ENCODE results near the gene COL27A1.

COL27A1 gene

DNA sequence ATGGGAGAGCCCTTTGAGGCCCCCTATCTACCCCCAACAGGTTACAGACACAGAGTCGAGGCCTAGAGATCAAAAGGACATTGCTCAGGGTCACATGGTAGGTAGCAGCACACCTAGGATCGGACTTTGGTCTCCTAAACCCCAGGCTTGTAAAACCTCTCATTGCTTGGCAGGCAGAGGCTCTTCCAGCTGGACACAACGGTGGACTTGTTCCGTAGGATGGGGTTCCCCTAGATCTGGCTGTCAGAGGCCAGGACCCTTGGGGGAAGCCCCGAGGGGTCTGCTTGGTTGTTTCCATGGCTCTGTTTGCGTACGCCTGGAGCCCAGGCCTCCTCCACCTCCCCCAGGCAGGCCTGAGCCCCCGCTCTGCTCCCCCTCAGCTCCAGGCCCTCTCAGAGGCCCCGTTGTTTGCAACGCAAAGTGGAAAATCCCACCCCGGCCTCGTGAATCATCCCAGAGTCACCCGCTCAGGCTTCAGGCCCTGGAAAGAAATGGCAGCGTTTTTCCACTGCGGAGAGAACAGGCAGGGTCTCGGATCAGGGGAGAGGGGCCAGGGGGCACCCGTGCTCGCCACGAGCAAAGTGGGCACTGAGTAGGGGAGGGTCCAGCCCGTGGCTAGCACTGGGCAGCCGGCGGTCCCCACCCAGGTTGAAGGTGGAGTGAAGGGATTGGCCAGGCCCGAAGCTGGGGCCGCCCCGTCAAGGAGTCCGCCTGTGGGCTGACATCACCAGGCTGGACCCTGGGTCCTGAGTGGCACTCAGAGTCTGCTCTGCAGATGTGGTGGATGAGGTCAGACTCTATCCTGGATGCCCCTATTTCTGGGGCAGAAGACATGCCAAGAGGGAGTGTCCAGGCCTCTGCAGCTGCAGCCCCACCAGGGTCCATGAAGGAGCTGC, 19.8 kb downstream of the COL27A1 start:
- Histone ChIP-seq H3K36me3 (ENCODE audit: insufficient read depth, low read length) (peaks cover 7% of the 10 kb centered on the region), H3K4me1 (ENCODE audit: control insufficient read depth, insufficient read depth, low read length) (peaks cover 42% of the 10 kb centered on the region), H3K9ac (ENCODE audit: low read depth, low read length) (peak overlapping the region; percentile 74)

DNA sequence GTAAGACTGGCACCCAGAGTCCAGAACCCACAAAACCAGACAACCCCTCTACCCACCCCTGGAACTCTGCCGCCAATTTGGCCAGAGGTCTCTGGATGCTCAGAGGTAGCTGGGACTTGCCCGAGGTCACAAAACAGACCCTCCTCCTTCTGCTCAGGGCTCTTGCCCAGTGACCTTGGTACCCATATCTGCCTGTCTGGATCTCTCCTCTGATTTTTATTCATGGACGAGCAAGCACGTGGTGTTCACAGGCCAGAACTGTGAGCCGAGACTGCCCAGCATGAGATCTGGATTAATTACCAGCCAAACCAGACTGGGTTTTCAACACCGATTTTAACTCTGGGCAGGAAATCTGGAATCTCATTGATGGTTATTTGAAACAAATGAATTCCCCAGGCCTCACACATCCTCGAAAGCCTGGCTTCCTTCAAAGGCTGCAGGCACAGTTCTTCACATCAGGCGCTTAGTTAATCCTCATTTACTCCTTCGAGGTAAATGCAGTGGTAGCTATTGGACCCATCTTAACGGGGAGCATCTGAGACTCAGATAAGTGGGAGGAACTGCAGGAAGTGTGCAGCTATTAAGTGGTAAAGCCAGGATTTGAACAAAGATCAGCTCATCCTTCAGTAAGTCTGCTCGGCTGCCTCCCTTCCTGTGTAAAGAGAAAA, 21.4 kb downstream of the COL27A1 start:
- H3K9me3 ChIP-seq (replicated peaks; ENCODE audit: low read length): no peaks in the 10 kb centered on the region
- H3K9ac ChIP-seq (ENCODE audit: low read depth, low read length): no peak overlapping the region
- H3K4me1 ChIP-seq (ENCODE audit: control insufficient read depth, insufficient read depth, low read length): peaks cover 42% of the 10 kb centered on the region
- no peak overlapping the region for H3K4me2 ChIP-seq (ENCODE audit: low read length)
- H3K4me3 ChIP-seq (ENCODE audit: low read length): no peak overlapping the region
- H3K36me3 ChIP-seq (ENCODE audit: insufficient read depth, low read length): peaks cover 6% of the 10 kb centered on the region
- no peaks in the 10 kb centered on the region for H3K27me3 ChIP-seq (ENCODE audit: control insufficient read depth, insufficient read depth, low read length)

More for the DNA sequence above, 19.8 kb downstream of the COL27A1 start:
- H3K4me2 ChIP-seq (ENCODE audit: low read length): peak overlapping the region; percentile 55
- H3K4me3 ChIP-seq (ENCODE audit: low read length): peak overlapping the region; percentile 5
- no peaks in the 10 kb centered on the region for H3K9me3 ChIP-seq (replicated peaks; ENCODE audit: low read length)
- no peaks in the 10 kb centered on the region for H3K27me3 ChIP-seq (ENCODE audit: control insufficient read depth, insufficient read depth, low read length)

DNA sequence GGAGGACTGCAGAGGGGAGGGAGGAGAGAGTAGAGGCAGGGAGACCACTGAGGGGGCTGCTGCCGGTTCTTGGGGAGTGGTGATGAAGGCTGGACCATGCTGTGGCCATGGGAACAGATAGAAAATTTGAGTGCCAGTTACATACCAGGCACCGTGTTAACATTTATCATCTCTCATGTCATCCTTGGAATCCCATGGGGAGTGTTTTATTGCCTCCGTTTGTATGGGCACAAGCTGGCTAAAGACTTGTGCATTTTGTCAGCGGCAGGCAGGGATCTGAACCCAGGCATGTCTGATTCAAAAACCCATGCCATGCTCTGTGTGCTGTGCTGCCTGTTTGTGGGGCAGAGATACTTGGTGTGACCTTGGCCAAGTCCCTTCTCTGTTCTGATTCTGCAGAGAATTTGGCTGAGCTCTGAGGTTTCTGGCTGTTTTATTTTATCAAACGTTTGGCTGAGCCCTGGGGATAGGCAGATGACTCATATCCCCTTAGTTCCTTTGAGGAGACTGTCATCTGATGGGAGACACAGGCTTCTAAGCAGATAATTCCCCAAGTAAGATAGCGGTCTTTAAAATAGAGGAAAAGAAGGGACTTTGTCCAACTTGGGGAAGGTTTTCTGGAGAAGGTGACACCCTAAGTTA, 22.2 kb downstream of the COL27A1 start:
- Histone ChIP-seq H3K4me3 (ENCODE audit: low read length) (no peak overlapping the region), H3K4me1 (ENCODE audit: control insufficient read depth, insufficient read depth, low read length) (peaks cover 42% of the 10 kb centered on the region), H3K27me3 (ENCODE audit: control insufficient read depth, insufficient read depth, low read length) (no peaks in the 10 kb centered on the region), H3K9ac (ENCODE audit: low read depth, low read length) (no peak overlapping the region), H3K4me2 (ENCODE audit: low read length) (peak overlapping the region; percentile 55), H3K36me3 (ENCODE audit: insufficient read depth, low read length) (peaks cover 3% of the 10 kb centered on the region), H3K9me3 (replicated peaks; ENCODE audit: low read length) (no peaks in the 10 kb centered on the region)

DNA sequence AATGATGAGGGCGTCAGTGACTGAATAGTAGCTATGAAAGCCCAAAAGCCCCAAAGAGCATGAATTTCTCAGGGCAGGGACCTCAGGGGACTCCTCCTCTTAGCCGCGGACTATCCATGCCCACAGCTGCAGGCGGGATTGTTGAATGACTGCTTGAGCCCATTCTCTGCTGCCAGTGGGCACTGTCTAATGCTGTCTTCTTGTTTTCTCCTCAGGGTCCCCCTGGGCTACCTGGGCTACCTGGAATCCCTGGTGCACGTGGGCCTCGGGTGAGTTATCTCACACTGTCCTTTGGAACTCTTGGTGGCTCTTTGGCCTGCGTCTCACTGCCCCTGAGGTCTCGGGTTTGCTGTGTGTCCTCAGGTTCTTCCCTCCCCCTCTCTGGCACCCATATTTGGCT, 22.7 kb downstream of the COL27A1 start:
- no peaks in the 10 kb centered on the region for H3K9me3 ChIP-seq (replicated peaks; ENCODE audit: low read length)
- H3K27me3 ChIP-seq (ENCODE audit: control insufficient read depth, insufficient read depth, low read length): no peaks in the 10 kb centered on the region
- peaks cover 42% of the 10 kb centered on the region for H3K4me1 ChIP-seq (ENCODE audit: control insufficient read depth, insufficient read depth, low read length)
- H3K4me2 ChIP-seq (ENCODE audit: low read length): peak overlapping the region; percentile 55
- no peak overlapping the region for H3K9ac ChIP-seq (ENCODE audit: low read depth, low read length)
- no peak overlapping the region for H3K4me3 ChIP-seq (ENCODE audit: low read length)
- peaks cover 3% of the 10 kb centered on the region for H3K36me3 ChIP-seq (ENCODE audit: insufficient read depth, low read length)

DNA sequence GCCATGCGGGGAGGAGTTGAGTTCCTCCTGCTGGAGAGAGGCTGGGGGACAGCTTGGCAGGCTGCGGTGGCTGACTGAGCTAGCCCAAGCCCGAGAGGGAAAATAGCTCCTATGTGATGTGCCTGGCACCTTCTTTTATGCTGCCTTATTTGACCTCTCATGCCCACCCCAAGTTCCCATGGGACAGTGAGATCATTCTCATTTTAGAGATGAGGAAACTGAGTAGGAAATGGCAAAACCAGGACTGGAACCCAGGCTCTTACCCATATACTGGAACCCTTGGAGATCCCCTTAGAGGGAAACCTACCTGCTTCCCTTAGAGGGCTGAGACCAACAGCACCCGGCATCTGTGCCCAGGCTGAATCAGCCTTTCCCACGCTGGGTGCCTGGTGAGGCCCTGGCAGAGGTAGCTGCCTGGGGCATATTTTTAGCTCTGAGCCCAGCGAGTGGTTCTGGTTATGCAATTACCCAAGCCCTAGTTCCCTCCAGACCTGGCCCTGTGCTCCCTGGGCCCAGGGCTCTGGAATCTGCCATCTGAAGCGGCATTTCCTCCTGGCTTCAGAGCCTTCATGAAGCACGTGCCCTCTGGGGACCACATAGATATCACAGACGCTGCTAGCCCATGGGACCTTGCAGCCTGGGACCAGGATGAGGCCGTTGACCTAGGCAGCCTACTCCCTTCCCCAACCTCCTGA, 23.6 kb downstream of the COL27A1 start:
- H3K4me3 ChIP-seq (ENCODE audit: low read length): no peak overlapping the region
- H3K4me2 ChIP-seq (ENCODE audit: low read length): no peak overlapping the region
- H3K4me1 ChIP-seq (ENCODE audit: control insufficient read depth, insufficient read depth, low read length): peaks cover 42% of the 10 kb centered on the region
- peaks cover 3% of the 10 kb centered on the region for H3K36me3 ChIP-seq (ENCODE audit: insufficient read depth, low read length)
- H3K9me3 ChIP-seq (replicated peaks; ENCODE audit: low read length): no peaks in the 10 kb centered on the region
- H3K9ac ChIP-seq (ENCODE audit: low read depth, low read length): no peak overlapping the region
- H3K27me3 ChIP-seq (ENCODE audit: control insufficient read depth, insufficient read depth, low read length): no peaks in the 10 kb centered on the region

DNA sequence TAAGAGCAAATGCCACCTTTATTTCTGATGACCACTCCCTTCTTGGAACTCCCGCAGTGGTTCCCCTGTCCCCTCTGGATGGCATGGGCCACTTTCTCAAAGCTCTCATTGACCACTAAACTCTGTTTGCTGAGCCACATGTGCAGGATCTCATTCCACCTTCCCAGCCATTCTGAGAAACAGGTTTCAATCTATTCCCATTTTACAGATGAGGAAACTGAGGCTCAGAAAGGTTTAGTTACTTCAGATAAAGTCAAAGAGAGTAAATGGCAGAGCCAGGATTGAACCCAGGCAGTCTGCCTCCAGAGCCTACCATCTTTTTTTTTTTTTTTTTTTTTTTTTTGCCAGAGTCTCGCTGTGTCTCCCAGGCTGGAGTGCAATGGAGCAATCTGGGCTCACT, 24.2 kb downstream of the COL27A1 start:
- Histone ChIP-seq H3K9ac (ENCODE audit: low read depth, low read length) (no peak overlapping the region), H3K9me3 (replicated peaks; ENCODE audit: low read length) (no peaks in the 10 kb centered on the region), H3K4me3 (ENCODE audit: low read length) (no peak overlapping the region), H3K4me1 (ENCODE audit: control insufficient read depth, insufficient read depth, low read length) (peaks cover 41% of the 10 kb centered on the region), H3K4me2 (ENCODE audit: low read length) (no peak overlapping the region), H3K27me3 (ENCODE audit: control insufficient read depth, insufficient read depth, low read length) (no peaks in the 10 kb centered on the region), H3K36me3 (ENCODE audit: insufficient read depth, low read length) (peaks cover 3% of the 10 kb centered on the region)

DNA sequence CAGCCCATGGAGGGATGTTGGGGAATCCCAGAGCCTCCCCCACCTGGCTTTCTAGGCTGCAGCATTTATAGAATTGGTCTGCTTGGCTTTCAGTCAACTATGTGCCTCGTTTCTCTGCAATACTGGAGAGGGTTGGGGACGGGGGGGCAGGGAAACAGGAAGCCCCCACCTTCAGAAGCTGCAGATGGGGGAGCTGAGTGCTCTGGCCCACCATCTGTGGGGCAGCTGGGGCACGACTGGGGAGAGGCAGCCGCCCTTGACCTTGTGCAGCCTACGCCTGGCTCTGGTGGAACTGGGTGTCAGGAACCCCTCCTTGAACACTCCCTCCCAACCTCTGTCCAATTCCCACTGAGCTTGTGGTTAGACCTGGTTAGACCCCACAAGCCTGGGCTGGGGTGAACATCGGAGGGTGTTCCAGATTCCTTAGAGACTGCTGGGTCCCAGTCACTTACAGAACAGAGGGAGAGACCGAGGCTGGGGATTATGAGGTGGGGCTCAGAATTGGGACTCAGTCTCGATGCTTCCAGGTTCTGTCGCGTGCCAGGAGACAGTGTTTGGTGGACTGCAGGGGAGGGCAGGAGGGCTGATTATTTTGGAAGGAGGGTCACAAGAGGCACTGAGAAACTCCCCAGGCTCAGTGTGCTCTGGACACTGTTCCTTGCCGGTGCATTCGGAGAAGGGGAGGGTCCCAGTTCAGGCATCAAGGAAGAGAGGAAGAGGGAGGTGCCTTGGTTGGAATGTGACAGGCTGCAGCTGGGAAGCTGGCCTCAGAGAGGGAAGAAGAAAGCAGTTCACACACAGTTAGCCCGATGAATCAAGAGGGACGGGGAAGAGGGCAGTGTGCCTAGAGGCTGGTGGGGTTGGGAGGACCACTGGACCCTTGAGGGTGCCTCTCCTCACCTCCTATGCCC, 25.6 kb downstream of the COL27A1 start:
- peaks cover 29% of the 10 kb centered on the region for H3K4me1 ChIP-seq (ENCODE audit: control insufficient read depth, insufficient read depth, low read length)
- H3K9ac ChIP-seq (ENCODE audit: low read depth, low read length): no peak overlapping the region
- no peak overlapping the region for H3K4me2 ChIP-seq (ENCODE audit: low read length)
- peaks cover 7% of the 10 kb centered on the region for H3K36me3 ChIP-seq (ENCODE audit: insufficient read depth, low read length)
- H3K4me3 ChIP-seq (ENCODE audit: low read length): no peak overlapping the region
- H3K9me3 ChIP-seq (replicated peaks; ENCODE audit: low read length): no peaks in the 10 kb centered on the region
- no peaks in the 10 kb centered on the region for H3K27me3 ChIP-seq (ENCODE audit: control insufficient read depth, insufficient read depth, low read length)

DNA sequence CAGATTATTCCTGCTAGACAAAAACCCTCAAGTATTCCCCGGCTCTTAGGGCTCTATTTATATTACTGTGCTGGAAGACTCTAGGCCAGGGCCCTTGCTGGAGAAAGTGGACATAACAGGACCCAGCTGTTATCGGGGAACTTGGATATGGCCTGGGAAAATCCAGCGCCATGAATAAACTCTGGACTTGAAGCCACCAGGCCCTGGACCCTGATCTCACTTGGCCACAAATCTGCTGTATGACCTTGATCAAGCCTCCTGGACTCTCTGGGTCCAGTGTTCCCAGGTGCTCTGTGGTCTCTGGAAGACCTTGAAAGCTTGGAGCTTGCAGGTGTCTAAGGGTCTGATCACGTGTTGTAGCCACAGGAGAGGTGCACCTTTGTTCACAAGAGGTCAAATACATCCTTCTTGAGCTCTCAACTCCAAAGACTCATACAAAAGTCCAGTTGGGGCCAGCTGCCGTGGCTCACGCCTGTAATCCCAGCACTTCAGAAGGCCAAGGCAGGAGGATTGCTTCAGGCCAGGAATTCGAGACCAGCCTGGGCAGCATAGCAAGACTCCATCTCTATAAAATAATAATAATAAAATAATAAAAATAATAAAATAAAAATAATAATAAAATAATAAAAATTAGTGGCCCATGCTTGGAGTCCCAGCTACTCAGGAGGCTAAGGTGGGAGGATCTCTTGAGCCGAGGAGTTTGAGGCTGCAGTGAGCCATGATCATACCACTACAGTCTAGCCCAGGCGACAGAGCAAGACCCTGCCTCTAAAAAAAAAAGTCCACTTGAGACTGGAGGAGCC, 26.5 kb downstream of the COL27A1 start:
- Histone ChIP-seq H3K36me3 (ENCODE audit: insufficient read depth, low read length) (peaks cover 7% of the 10 kb centered on the region), H3K4me3 (ENCODE audit: low read length) (no peak overlapping the region), H3K9me3 (replicated peaks; ENCODE audit: low read length) (no peaks in the 10 kb centered on the region), H3K4me1 (ENCODE audit: control insufficient read depth, insufficient read depth, low read length) (peaks cover 24% of the 10 kb centered on the region), H3K4me2 (ENCODE audit: low read length) (no peak overlapping the region), H3K9ac (ENCODE audit: low read depth, low read length) (no peak overlapping the region), H3K27me3 (ENCODE audit: control insufficient read depth, insufficient read depth, low read length) (no peaks in the 10 kb centered on the region)

DNA sequence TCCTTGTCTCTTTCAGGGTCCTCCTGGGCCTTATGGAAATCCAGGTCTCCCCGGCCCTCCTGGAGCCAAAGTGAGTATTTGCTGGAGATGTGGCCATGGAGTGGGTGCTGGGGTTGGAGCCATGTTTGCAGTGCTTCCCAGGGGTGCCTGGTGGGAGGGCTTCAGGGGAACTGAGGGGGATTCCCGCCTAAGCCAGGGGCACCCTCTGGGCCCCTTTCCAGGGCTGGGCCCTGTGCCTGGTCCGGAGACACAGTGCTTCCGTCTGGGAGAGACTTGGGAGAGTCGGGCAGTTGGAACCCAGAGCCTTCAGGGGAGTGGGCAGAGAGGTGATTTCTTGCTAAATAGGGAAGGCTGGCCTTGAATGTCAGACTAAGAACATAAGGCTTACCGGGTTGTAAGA, 27.7 kb downstream of the COL27A1 start:
- H3K36me3 ChIP-seq (ENCODE audit: insufficient read depth, low read length): peaks cover 7% of the 10 kb centered on the region
- no peak overlapping the region for H3K4me2 ChIP-seq (ENCODE audit: low read length)
- no peaks in the 10 kb centered on the region for H3K9me3 ChIP-seq (replicated peaks; ENCODE audit: low read length)
- no peak overlapping the region for H3K9ac ChIP-seq (ENCODE audit: low read depth, low read length)
- peaks cover 12% of the 10 kb centered on the region for H3K4me1 ChIP-seq (ENCODE audit: control insufficient read depth, insufficient read depth, low read length)
- H3K27me3 ChIP-seq (ENCODE audit: control insufficient read depth, insufficient read depth, low read length): no peaks in the 10 kb centered on the region
- no peak overlapping the region for H3K4me3 ChIP-seq (ENCODE audit: low read length)

DNA sequence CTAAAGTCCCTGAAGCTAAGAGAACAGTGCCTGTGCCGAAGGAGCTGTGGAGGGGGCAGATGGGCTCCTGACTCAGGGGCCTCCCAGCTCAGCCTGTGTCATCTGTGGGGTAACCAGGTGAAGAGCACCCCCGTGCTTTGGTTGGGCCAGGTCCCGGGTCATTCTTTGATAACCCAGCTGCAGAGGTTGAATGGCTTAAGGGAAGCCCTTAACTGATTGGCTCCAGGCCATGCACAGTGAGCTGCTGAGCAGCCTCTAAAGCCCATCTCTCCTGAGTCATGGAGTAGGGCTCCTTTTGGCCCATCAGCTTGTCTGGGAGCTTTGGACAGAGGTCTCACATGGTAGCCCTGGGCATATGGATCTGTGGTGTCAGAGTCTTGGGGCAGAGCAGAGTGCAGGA, 28.7 kb downstream of the COL27A1 start:
- Histone ChIP-seq H3K4me2 (ENCODE audit: low read length) (no peak overlapping the region), H3K9ac (ENCODE audit: low read depth, low read length) (no peak overlapping the region), H3K27me3 (ENCODE audit: control insufficient read depth, insufficient read depth, low read length) (no peaks in the 10 kb centered on the region), H3K4me3 (ENCODE audit: low read length) (no peak overlapping the region), H3K4me1 (ENCODE audit: control insufficient read depth, insufficient read depth, low read length) (peaks cover 2% of the 10 kb centered on the region), H3K9me3 (replicated peaks; ENCODE audit: low read length) (no peaks in the 10 kb centered on the region), H3K36me3 (ENCODE audit: insufficient read depth, low read length) (peaks cover 4% of the 10 kb centered on the region)

All from skeletal muscle satellite cell (primary cell).